Measurements from ENCODE around the gene FSIP1.

FSIP1 gene

GRCh38 chr15:39781147-39781966 lies 1.3 kb downstream of the FSIP1 start:
- no peak for TF ChIP-seq CTCF (IDR thresholded peaks at IDR 0.05; ENCODE audit: low read depth, low read length)
- DNase-seq (ENCODE audit: extremely low read depth, low read depth), result no peak

GRCh38 chr15:39778021-39778420 lies 4.6 kb downstream of the FSIP1 start:
- no peak for DNase-seq (ENCODE audit: extremely low read depth, low read depth)
- no peak for TF ChIP-seq CTCF (IDR thresholded peaks at IDR 0.05; ENCODE audit: low read depth, low read length)

GRCh38 chr15:39777496-39777895 lies 5.1 kb downstream of the FSIP1 start:
- no peak for TF ChIP-seq CTCF (IDR thresholded peaks at IDR 0.05; ENCODE audit: low read depth, low read length)
- DNase-seq (ENCODE audit: extremely low read depth, low read depth), result no peak

- DNase-seq (ENCODE audit: extremely low read depth, low read depth), result no peak
- TF ChIP-seq CTCF (IDR thresholded peaks at IDR 0.05; ENCODE audit: low read depth, low read length), result no peak
These were observed 6.6 kb downstream of the FSIP1 start for GRCh38 chr15:39776068-39776467.

GRCh38 chr15:39774688-39775267 lies 7.9 kb downstream of the FSIP1 start:
- no peak for TF ChIP-seq CTCF (IDR thresholded peaks at IDR 0.05; ENCODE audit: low read depth, low read length)
- no peak for DNase-seq (ENCODE audit: extremely low read depth, low read depth)

GRCh38 chr15:39770748-39771689 lies 11.6 kb downstream of the FSIP1 start:
- TF ChIP-seq CTCF (IDR thresholded peaks at IDR 0.05; ENCODE audit: low read depth, low read length), result no peak
- no peak for DNase-seq (ENCODE audit: extremely low read depth, low read depth)
